ENCODE data around the gene APPBP2. TPM values are rescaled to one million over a fixed set of nuclear protein-coding genes. Genes with fewer than 3 reads are reported as not detected.

APPBP2 gene
- total RNA-seq, 1 experiment from 2014 or later: 25.8 TPM

GRCh38 chr17:60513014-60513413 is 13.0 kb downstream of the APPBP2 start:
- in situ Hi-C loops (cut with HindIII; ENCODE audit: low pct_unique_long_range_greater_than_20kb, low sequenced_read_pairs) (no loop called here), intact Hi-C loops (cut with micrococcal nuclease; ENCODE audit: unreplicated experiment) (no loop called here)
- Histone ChIP-seq H3K36me3 (ENCODE audit: control insufficient read depth, insufficient read depth, low read length) (no peaks in the 10 kb centered on the region), H3K27ac (ENCODE audit: low read length) (no peak overlapping the region), H3K27me3 (ENCODE audit: control insufficient read depth, insufficient read depth, low read length) (no peaks in the 10 kb centered on the region), H3K9me3 (ENCODE audit: control insufficient read depth, insufficient read depth, low read depth, low read length) (no peaks in the 10 kb centered on the region), H3K4me1 (ENCODE audit: control insufficient read depth, insufficient read depth, low read length) (no peaks in the 10 kb centered on the region), H3K4me3 (ENCODE audit: low read depth in 2 of 2, low read length in 2 of 2) (no peak overlapping the region)
- ChIA-PET POLR2A (no interaction called here), CTCF (no interaction called here)
- no TSS peak for BruUV-seq (replicated peaks)
- TF ChIP-seq POLR2AphosphoS5 (IDR thresholded peaks at IDR 0.05; ENCODE audit: low read depth, low read length) (no peak), SIN3A (IDR thresholded peaks at IDR 0.05; ENCODE audit: borderline replicate concordance, insufficient read depth, low read depth, low read length) (no peak), CTCF (IDR thresholded peaks at IDR 0.05) (no peak), TCF7L2 (IDR thresholded peaks at IDR 0.05; ENCODE audit: low read depth, low read length) (no peak), REST (IDR thresholded peaks at IDR 0.05; ENCODE audit: insufficient read depth in 1 of 2, low read depth in 2 of 2, low read length in 1 of 2) (no peak)
- ATAC-seq (no peak), DNase-seq (ENCODE audit: low read depth, low spot score) (no peak)

DNA sequence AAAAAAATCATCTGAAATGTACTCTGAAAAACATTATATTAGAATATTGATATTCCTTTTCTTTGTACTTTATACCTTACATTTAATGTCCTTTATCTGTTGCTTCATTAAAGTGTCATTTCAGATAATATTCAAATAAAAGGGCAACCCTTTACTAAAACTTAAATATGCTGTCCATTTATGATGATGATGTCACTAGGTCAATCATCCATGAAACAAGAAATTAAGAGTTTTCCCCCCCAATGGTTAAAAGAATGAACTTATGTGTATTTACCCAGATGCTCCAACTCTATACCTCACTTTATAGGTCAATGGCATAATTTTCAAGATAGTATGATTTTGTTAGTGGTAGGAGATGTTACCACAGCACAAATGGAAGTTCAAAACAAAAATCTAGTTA is 15.3 kb downstream of the APPBP2 start:
- CTCF ChIA-PET: no interaction called here
- BruUV-seq (replicated peaks): no TSS peak
- POLR2A ChIA-PET: no interaction called here
- Histone ChIP-seq H3K27ac (ENCODE audit: low read length) (no peak overlapping the region), H3K36me3 (ENCODE audit: control insufficient read depth, insufficient read depth, low read length) (no peaks in the 10 kb centered on the region), H3K27me3 (ENCODE audit: control insufficient read depth, insufficient read depth, low read length) (no peaks in the 10 kb centered on the region), H3K4me3 (ENCODE audit: low read depth in 2 of 2, low read length in 2 of 2) (no peak overlapping the region), H3K9me3 (ENCODE audit: control insufficient read depth, insufficient read depth, low read depth, low read length) (no peaks in the 10 kb centered on the region), H3K4me1 (ENCODE audit: control insufficient read depth, insufficient read depth, low read length) (no peaks in the 10 kb centered on the region)
- in situ Hi-C loops (cut with HindIII; ENCODE audit: low pct_unique_long_range_greater_than_20kb, low sequenced_read_pairs): no loop called here
- no peak for ATAC-seq
- no peak for DNase-seq (ENCODE audit: low read depth, low spot score)
- intact Hi-C loops (cut with micrococcal nuclease; ENCODE audit: unreplicated experiment): no loop called here
- TF ChIP-seq POLR2AphosphoS5 (IDR thresholded peaks at IDR 0.05; ENCODE audit: low read depth, low read length) (no peak), REST (IDR thresholded peaks at IDR 0.05; ENCODE audit: insufficient read depth in 1 of 2, low read depth in 2 of 2, low read length in 1 of 2) (no peak), SIN3A (IDR thresholded peaks at IDR 0.05; ENCODE audit: borderline replicate concordance, insufficient read depth, low read depth, low read length) (no peak), TCF7L2 (IDR thresholded peaks at IDR 0.05; ENCODE audit: low read depth, low read length) (no peak), CTCF (IDR thresholded peaks at IDR 0.05) (no peak)
